Measurements from ENCODE around the gene DPYSL4.
A peak's percentile ranks its signal among the peaks of the same experiment; 100 is the strongest.

The DPYSL4 gene

DNA sequence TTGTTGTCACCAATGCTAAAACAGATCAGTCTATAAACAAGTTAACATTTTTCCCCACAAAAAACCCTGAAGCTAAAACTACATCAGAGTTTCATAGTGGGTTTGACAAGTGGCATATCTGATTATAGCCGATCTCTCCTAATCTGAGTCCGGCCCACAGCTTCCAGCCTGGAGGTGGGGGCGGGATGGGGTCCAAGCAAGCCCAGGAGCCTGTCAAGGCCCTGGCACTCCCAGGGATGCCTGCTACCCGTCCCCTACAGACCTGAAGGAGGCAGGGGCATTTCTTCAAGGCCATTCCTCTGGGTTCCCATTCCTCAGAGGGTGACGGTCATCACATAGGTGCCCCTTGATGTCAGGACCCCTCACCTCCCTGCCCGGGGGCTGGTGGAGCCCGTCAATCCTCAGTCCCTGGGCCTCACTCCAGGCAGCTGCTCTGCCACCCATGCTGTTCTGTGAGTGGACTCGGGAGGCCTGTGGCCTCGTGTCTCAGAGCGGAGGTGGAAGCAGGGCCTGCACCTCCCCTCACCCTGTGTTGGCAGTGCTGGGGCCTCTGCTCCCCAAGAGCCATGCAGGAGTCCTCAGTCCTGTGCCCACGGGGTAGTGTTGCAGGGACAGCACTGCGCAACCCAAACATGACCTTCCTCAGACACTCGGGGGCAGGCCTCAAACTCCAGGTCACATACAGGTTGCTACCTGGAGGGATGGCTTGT, 8.8 kb downstream of the DPYSL4 start:
- Histone ChIP-seq H3K9me3 (no peaks in the 10 kb centered on the region), H3K4me1 (no peaks in the 10 kb centered on the region), H3K27me3 (peaks cover 0 to 35% of the 10 kb centered on the region in 2 donors), H3K27ac (no peak overlapping the region), H3K4me3 (no peak overlapping the region), H3K36me3 (no peaks in the 10 kb centered on the region)
- intact Hi-C loops (cut with DNase I; ENCODE audit: low total_unique reads): no loop called here
- DNase-seq: no peak
- TF ChIP-seq, protein P1, sequence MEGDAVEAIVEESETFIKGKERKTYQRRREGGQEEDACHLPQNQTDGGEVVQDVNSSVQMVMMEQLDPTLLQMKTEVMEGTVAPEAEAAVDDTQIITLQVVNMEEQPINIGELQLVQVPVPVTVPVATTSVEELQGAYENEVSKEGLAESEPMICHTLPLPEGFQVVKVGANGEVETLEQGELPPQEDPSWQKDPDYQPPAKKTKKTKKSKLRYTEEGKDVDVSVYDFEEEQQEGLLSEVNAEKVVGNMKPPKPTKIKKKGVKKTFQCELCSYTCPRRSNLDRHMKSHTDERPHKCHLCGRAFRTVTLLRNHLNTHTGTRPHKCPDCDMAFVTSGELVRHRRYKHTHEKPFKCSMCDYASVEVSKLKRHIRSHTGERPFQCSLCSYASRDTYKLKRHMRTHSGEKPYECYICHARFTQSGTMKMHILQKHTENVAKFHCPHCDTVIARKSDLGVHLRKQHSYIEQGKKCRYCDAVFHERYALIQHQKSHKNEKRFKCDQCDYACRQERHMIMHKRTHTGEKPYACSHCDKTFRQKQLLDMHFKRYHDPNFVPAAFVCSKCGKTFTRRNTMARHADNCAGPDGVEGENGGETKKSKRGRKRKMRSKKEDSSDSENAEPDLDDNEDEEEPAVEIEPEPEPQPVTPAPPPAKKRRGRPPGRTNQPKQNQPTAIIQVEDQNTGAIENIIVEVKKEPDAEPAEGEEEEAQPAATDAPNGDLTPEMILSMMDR (IDR thresholded peaks at IDR 0.05): no peak

DNA sequence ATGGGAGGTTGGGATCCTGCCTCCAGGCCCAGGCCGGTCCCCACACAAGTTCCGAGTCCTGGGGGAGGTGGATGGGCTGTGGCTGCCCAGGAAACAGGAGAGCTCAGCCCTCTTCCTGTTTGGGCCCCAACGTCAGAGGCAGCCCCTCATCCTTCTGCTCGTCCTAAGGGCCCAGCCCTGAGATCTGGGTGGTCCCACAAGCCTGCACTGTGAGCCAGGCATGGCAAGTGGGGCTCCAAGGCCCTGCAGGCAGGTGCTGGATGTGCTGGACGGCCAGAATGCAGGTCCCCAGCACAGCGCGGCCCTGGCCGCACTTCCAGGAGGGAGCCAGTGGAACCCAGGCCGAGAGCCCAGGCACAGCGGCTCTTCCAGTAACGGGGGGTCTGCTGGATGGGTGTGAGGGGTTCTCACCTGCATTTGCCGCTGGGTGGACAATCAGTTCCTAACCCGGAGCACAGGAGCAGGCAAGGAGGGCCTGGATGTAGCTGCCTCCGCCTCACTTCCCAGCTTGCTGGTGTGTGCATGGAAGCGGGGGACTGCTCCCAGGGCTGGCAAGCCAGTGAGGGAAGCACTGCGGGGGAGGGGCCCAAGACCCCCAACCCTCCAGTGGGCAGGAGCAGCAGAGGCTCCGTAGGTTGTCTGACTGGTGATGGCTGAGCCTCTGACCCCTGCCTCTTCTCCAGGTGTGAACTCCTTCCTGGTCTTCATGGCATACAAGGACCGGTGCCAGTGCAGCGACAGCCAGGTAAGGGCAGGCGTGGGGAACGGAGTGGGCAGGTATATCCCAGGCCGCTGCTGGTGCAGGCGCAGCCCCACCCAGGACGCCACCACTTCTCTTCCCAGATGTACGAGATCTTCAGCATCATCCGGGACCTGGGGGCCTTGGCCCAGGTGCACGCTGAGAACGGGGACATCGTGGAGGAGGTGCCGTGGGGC, 9.7 kb downstream of the DPYSL4 start:
- Histone ChIP-seq H3K36me3 (no peaks in the 10 kb centered on the region), H3K9me3 (no peaks in the 10 kb centered on the region), H3K27ac (no peak overlapping the region), H3K27me3 (peaks cover 0 to 35% of the 10 kb centered on the region in 2 donors), H3K4me1 (no peaks in the 10 kb centered on the region), H3K4me3 (no peak overlapping the region)
- TF ChIP-seq, protein P1 (IDR thresholded peaks at IDR 0.05): no peak
- no peak for DNase-seq
- intact Hi-C loops (cut with DNase I; ENCODE audit: low total_unique reads): no loop called here

DNA sequence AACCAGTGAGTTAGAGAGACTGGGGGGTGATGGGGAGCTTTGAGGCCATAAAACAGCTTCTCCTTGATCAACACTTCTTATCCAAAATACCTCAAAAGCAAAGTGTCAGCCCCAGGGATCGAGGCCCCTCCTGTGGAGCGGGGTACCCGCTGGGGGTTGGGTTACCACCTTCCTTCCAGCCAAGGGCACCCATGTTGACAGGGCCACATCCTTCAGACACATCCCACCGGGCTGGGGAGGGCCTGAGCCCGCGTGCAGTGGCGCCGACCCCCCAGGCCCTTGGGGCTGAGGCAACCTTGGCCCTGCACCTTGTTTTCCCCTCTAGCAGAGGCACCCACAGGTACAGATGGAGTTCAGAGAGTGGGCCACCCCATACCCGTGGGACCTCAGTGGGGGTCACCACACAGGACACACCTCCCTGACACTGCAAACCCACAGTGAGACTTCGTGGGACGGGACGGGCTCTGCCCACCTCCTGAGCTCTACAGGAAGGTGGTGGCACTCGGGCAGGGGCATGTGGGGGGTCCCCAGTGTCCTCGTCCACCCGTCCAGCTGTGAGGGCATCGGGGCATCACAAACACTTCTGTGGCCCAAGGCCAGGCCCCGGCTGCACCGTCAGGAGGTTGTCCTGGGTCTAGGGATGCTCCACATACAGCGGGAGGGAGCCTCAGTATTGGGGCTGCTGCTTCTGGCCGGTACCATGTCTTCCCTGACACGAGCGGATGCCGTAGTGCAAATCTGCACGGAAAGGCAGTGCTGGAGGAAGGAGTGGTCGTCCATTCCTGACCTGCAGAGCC, 10.7 kb downstream of the DPYSL4 start:
- no peak overlapping the region for H3K27ac ChIP-seq
- no peak overlapping the region for H3K4me3 ChIP-seq
- H3K27me3 ChIP-seq: peaks cover 0 to 35% of the 10 kb centered on the region in 2 donors
- TF ChIP-seq, protein P1 (IDR thresholded peaks at IDR 0.05): no peak
- H3K9me3 ChIP-seq: no peaks in the 10 kb centered on the region
- intact Hi-C loops (cut with DNase I; ENCODE audit: low total_unique reads): no loop called here
- DNase-seq: peak in 1 of 2 donors; percentile 64
- no peaks in the 10 kb centered on the region for H3K36me3 ChIP-seq
- no peaks in the 10 kb centered on the region for H3K4me1 ChIP-seq

DNA sequence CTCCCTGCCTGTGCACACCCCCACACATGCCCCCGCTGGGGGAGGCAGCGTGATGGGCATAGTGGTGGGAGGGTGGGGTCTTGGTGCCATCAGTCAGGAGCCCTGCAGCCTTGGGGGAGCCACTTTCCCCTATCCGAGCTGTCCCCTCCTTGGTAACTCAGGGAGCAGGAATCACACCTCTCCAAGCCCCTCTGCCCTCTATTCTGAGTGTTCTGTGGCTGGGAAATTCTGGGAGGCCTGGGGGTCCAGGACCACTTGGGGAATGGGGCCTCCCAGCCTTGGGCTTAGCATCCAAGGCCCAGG, 11.3 kb downstream of the DPYSL4 start:
- intact Hi-C loops (cut with DNase I; ENCODE audit: low total_unique reads): no loop called here
- no peak for DNase-seq

More for the DNA sequence above, 11.3 kb downstream of the DPYSL4 start:
- Histone ChIP-seq H3K27me3 (peaks cover 0 to 35% of the 10 kb centered on the region in 2 donors), H3K9me3 (no peaks in the 10 kb centered on the region), H3K27ac (no peak overlapping the region), H3K4me1 (no peaks in the 10 kb centered on the region), H3K36me3 (no peaks in the 10 kb centered on the region), H3K4me3 (no peak overlapping the region)
- TF ChIP-seq, protein P1 (IDR thresholded peaks at IDR 0.05): no peak
